HG02571 (cell line): ENCODE results near the gene AQP4.

Source experiments
- ATAC-seq: cut with Tn5 transposase; IDR thresholded peaks from one replicate; pipeline ENCODE4 v1.9.1; 2021; ENCODE audit warnings: mild to moderate bottlenecking, moderate library complexity; ENCODE audit not compliant: unreplicated experiment

Gene AQP4

GRCh38 chr18:26843760-26844159, 21.7 kb downstream of the AQP4 start:
- ATAC-seq: no peak

DNA sequence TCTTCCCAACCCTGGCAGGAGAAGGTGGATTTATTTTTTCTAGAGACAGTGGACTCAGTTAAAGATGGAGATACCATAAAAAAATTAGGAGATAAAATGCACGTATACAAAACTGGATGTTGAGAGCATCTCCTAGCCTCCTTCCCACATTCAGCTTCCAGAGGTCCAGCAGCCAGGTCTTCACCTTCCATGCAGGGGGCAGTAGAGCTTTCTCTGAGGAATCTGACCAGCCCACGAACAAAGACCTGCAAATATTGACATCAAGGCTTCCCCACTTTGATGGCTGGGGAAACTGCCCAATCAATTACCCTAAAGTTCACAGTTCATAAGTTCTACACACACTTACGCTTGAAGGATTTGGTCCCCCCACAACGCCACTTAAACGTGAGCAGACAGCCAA, 24.5 kb downstream of the AQP4 start:
- ATAC-seq: no peak

GRCh38 chr18:26839609-26840008, 25.9 kb downstream of the AQP4 start:
- no peak for ATAC-seq

- no peak for ATAC-seq
These were observed 33.2 kb downstream of the AQP4 start for GRCh38 chr18:26832302-26832701.

GRCh38 chr18:26827581-26827980, 37.9 kb downstream of the AQP4 start:
- no peak for ATAC-seq

- no peak for ATAC-seq
These were observed 38.8 kb downstream of the AQP4 start for GRCh38 chr18:26826656-26827235.

DNA sequence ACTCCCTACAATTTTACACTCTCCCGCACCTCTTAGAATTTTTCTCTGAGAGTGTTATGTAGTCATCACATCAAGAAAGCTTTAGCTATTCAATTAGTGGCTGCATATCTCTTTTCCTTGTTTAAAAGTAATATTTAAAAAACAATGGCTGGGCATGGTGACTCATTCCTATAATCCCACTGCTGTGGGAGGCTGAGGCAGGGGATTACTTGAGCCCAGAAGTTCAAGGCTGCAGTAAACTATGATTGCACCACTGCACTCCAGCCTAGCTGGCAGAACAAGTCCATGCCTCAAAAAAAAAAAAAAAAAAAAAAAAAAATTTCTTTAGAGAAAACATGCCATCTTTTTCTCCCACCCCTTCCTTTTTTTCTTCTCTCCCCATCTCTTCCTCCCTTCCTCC, 44.3 kb downstream of the AQP4 start:
- ATAC-seq: no peak

DNA sequence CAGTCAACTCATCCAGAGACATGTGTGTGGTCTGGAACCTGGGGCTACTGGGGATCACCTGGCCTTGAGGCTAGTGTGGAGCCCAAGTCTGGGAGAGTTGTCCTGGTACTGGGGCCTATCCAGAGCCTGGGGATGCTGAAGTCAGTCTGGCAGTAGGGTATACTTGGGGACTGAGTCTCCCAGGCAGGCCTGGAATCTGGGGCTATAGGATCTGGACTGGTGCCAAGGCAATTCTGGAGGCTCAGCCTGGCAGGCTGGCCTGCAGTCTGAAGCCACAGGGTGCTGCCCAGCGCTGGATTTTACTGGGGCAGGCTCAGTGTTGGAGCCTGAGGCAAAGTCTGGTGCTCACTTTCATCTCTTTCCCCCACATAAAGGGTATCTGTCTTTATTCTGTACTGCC, 46.5 kb downstream of the AQP4 start:
- ATAC-seq: no peak

- ATAC-seq: no peak
These were observed 47.0 kb downstream of the AQP4 start for GRCh38 chr18:26818461-26818860.

- ATAC-seq: no peak
These were observed 52.5 kb downstream of the AQP4 start for GRCh38 chr18:26813043-26813442.

DNA sequence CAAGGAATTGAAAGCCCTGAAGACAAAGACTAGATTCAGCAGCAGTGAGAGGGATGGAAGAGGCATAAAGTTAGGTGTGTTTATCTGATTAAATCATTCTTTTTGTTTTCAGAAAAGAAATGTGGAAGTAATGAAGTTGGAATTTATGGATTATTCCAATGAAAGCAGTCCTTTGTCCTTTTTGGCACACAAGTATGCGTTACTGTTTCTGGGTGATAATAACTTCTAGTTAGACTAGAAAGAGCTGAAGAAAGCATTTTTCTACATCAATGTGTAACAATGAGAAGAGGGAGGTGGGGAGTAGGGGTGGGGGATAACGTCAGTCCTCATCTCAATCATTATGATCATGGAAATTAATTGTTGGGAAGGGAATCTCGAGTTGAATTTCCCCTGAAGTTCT, 53.0 kb downstream of the AQP4 start:
- ATAC-seq: no peak

- ATAC-seq: no peak
These were observed 56.2 kb downstream of the AQP4 start for GRCh38 chr18:26809346-26809745.

GRCh38 chr18:26806224-26806623, 59.3 kb downstream of the AQP4 start:
- no peak for ATAC-seq

GRCh38 chr18:26804519-26804918, 61.0 kb downstream of the AQP4 start:
- ATAC-seq: no peak

GRCh38 chr18:26803643-26804042, 61.9 kb downstream of the AQP4 start:
- ATAC-seq: no peak

DNA sequence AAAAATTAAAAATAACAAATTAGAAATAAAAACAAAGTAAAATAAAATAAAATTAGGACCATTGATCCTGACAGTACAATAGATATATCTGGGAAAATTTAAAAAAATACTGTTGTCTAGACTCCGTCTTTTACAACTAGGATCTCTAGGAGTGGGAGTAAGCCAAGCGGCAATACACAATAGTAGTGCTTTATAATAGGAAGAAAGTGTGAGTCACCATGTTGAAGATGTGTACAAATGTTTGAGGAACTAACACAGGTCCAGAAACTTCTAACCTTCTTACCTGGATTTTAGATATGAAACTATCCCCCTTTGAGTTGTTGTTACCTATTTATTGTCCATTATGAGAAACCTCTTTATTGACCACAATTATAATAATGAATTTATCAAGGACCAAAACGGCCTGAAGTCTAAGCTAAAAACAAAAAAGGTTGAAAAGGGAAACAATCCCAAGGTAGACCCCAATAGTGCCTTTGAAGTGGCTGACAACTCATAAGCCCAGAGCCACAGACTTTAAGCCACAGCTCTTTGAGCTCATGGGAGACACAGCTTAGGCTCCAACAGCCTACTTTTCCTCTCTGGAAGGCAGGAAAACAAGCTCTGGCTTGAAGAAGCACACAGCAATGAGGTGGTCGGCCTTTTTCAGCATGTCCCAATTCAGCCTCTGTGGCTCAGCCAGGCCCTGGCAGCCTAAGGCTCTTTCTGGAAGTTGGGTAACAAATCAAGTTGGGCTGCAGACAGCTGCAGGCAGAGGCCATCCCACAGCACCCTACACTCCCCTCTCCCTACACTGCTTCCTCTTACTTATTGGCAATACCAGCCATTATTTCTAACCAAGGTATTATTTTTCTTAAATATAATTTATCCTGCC, 62.9 kb downstream of the AQP4 start:
- ATAC-seq: no peak
